Activated gamma-delta T cell treated with Interleukin-2 at 50 U/mL for 16 hours (primary cell): Measurements from ENCODE around the gene PRX.
A peak's percentile ranks its signal among the peaks of the same experiment; 100 is the strongest.

Experiments
- DNase-seq: peaks from one replicate; pipeline ENCODE4 v3.0.0-alpha.2; 2020

PRX gene

GRCh38 chr19:40363069-40363468 is 50.1 kb downstream of the PRX start:
- no peak for DNase-seq

GRCh38 chr19:40362160-40362559 is 51.0 kb downstream of the PRX start:
- DNase-seq = no peak

- no peak for DNase-seq
Observed at GRCh38 chr19:40360708-40361241, 52.4 kb downstream of the PRX start.

GRCh38 chr19:40360020-40360707 is 53.0 kb downstream of the PRX start:
- no peak for DNase-seq

DNA sequence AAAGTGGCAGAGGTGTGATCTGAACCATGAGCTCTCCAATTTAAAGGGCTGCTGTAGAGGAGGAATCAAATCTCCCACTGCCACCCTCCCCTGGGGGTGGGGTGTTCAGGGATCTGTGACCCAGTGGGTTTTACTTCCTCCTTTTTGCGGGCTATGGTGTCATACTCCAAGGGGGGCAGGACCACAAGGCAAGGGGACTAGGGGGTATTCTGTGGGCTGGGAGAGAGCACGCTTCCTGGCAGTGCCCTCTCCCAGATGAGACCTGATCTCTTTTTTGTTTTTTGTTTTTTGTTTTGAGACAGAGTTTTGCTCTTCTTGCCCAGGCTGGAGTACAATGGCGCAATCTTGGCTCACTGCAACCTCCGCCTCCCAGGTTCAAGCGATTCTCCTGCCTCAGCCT is 54.4 kb downstream of the PRX start:
- no peak for DNase-seq

DNA sequence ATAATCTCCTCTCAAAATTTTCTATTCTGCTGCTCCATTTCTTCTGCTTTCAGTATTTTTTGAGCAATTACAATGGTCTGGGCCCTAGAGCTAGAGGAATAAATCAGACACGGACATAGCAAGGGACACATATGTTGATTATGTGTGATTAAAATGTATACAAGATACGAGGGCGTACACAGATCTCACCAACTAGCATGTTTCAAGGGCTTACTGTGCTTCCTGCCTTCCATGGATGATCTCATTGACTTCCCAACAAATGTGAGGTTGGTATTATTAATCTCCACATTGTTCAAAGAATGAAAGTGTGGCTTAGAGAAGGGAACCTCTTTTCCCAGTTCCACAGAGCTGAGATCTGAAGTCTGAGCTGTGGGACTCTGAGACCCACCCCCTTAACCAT is 55.5 kb downstream of the PRX start:
- DNase-seq = no peak

DNA sequence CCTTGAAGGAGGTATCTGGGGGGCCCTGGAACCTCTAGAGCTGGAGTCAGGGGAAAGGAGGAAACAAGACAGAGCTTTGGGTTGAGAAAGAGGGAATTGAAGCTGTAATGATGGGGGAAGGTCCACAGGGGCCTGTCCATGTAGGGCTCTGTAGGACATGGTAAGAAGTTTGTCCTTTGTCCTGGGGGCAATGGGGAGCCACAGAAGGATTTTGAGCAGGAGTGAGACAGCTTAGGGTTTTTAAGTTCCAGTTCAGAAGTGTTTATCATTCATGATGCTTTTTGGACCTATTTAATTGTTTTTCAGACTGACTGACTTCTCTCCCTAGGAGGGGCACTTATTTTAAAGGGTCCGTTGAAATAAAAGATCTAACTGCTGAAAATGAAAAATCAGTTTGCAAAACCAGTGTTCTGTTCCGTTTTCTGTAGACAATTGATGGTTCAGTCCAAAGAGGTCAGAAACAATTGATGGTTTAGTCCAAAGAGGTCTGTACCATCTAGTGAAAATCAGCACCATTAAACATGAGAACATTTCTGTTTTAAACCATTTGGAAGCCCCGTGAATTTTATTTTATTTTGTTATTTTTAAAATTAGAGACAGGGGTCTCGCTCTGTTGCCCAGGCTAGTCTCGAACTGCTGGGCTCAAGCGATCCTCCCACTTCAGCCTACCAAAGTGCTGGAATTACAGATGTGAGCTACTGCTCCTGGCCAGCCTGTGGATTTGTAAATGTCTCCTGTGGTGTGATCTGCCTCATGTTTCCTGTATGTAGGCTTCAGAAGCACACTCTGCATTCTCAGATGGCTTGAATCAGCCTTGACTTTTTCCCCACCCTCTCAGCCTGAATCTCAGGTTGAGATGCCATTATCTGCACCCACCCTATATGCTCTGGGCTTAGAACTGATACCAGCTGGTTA is 56.2 kb downstream of the PRX start:
- DNase-seq = no peak

DNA sequence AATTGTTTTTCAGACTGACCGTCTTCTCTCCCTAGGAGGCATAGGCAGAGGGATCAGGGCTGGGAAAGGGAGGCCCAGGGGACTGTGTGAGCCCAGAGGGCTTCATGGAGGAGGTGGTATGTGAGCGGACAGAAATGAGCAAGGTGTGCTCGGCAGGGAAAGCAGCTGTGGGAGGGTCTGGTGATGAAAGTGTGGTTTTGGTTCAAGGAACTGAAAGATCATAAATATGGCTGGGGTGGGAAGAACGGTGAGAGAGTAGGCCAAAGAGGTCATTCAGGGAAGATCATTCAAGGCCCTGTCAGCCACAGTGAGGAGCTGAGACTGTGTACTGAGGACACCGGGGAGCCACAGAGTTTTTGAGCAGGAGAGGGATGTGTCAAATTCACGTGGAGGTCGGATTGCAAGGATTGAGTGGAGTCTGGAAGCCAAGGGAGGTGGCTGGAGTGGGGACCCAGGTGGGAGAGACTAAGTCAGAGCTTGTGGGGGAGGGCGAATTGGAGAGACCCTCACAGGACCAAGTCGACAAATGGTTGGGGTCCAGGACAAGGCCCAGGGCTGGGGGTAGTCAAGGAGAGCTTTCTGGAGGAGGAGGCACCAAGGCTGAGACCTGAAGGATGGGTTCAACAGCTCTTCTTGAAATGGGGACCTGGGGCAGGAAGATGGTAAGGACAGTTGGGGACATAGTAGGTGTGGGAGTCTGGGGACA is 57.0 kb downstream of the PRX start:
- no peak for DNase-seq

GRCh38 chr19:40348961-40349507 is 64.1 kb downstream of the PRX start:
- no peak for DNase-seq

- DNase-seq = peak; percentile 98
Observed at GRCh38 chr19:40348125-40348913, 64.9 kb downstream of the PRX start, which contains the start of the genes C19orf47 and PLD3. TSS of gene C19orf47 (minus strand) at chr19:40348397. CDS start at chr19:40341857, 6,540 bp downstream. TSS of gene PLD3 (plus strand) at chr19:40348695. CDS start at chr19:40366484, 17,789 bp downstream.

DNA sequence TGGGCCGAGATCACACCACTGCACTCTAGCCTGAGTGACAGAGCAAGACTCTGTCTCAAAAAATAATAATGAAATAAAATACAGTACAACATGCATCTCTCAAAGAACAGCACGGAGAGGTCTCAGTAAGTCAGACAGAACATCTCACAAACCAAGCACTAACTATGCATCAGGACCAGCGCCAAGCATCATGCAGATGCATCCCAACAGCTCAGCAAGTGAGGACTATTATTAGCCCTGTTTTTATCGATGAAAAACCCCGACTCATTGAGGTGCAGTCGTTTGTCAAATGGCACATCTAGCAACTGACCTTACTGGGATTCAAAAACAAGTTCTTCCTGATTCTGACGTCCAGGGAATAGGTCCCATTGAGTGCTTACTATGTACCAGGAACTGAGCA is 68.8 kb downstream of the PRX start:
- no peak for DNase-seq
